GM23338 (cell line): ENCODE measurements around the gene STK38L.
"Not testable (repeated sequence)": the region's sequence is repeated elsewhere in the genome, so short reads cannot be mapped to it uniquely, and the experiment has no call there.

Experiments used
- CTCF ChIP-seq, 2 experiments: fragments of 200-600 bp in 1 of 2; sonication (generic) in 1 of 2; conservative IDR thresholded peaks; 2 replicates each; pipeline versions ENCODE4 v1.5.1 to v1.6.1; 2016 to 2017; ENCODE audit warnings: antibody characterized with exemption in 2 of 2, low read depth in 2 of 2, mild to moderate bottlenecking in 2 of 2, moderate library complexity in 1 of 2
- EZH2 ChIP-seq: fragments of 200-600 bp; sonication (generic); IDR thresholded peaks from one replicate; pipeline ENCODE4 v1.8.0; 2017; ENCODE audit warnings: antibody characterized with exemption, mild to moderate bottlenecking, low read depth; ENCODE audit not compliant: unreplicated experiment
- EZH2phosphoT487 ChIP-seq: fragments of 200-600 bp; sonication (generic); IDR thresholded peaks from one replicate; pipeline ENCODE4 v1.8.1; 2018; ENCODE audit warnings: antibody characterized with exemption; ENCODE audit not compliant: unreplicated experiment

- TF ChIP-seq EZH2; CTCF (conservative IDR thresholded peaks at IDR 0.05; ENCODE audit: low read depth in 2 of 2); EZH2phosphoT487: not testable (repeated sequence)
Observed at GRCh38 chr12:27231374-27231773, 12.7 kb upstream of the STK38L start.
